GM21576 (cell line): ENCODE data around the gene VTN.

Experiments
- ATAC-seq: cut with Tn5 transposase; IDR thresholded peaks from one replicate; pipeline ENCODE4 v1.9.1; 2021; ENCODE audit warnings: mild to moderate bottlenecking, moderate library complexity; ENCODE audit not compliant: unreplicated experiment

Gene VTN, protein sequence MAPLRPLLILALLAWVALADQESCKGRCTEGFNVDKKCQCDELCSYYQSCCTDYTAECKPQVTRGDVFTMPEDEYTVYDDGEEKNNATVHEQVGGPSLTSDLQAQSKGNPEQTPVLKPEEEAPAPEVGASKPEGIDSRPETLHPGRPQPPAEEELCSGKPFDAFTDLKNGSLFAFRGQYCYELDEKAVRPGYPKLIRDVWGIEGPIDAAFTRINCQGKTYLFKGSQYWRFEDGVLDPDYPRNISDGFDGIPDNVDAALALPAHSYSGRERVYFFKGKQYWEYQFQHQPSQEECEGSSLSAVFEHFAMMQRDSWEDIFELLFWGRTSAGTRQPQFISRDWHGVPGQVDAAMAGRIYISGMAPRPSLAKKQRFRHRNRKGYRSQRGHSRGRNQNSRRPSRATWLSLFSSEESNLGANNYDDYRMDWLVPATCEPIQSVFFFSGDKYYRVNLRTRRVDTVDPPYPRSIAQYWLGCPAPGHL

DNA sequence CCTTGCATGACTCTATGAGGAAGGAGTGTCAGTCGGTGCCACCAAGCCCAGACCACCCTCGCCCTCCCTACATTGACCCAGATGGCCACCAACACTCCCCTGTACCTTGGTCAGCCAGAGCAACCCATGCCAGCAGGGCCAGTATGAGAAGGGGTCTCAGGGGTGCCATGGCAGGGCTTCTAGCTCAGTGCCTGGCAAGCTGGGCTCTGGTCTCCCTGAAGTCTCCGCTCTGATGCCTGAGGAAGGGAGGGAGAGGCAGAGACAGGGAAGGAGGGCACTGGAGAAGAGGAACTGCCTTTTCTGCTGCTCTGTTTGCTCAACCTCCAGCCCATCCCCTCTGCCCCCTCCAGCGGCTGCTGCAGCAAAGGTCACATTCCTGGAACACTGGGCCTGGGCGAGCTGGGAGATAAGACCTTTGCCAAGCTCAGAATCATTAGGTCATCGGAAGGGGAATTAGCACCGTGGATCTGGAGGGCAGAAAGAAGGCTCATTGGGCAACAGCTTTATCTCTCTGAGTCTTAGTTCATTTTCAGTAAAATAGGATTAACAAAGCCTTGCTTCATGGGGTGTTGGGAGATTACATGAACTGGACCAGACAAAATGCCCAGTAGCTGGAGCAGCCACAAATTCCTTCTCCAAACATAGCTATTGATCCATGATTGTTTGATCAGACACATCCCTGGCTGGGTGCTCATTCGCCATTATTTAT is at the start of gene VTN:
VTN (minus strand) TSS at position 273 of the 709 bp plus-strand sequence; CDS start at position 169, 104 bp downstream.
- no peak for ATAC-seq

DNA sequence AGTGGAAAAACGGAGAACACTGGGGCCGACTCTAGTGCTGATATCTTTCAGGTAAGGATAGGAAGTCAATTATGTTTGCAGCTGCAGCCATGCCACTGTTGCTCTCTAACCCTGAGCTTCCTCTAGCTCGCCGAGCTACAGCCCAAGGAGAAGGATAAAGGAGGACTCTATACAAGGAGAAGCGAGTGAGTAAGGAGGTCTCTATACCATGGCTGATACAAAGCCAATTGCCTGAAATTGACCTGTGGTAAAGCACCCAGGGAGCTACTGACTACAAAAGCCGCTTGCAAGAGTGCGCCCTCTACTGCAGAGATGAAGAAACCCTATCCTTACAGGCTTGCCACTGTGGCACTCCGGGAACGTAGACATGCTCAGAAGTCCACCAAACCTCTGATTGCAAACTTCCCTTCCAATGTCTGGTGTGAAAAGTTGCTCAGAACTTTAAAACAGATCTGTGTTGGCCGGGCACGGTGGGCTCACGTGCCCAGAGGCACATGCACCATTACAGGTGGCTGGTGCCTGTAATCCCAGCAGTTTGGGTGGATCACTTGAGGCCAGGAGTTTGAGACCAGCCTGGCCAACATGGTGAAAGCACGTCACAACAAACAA is 46.7 kb upstream of the VTN start:
- no peak for ATAC-seq

DNA sequence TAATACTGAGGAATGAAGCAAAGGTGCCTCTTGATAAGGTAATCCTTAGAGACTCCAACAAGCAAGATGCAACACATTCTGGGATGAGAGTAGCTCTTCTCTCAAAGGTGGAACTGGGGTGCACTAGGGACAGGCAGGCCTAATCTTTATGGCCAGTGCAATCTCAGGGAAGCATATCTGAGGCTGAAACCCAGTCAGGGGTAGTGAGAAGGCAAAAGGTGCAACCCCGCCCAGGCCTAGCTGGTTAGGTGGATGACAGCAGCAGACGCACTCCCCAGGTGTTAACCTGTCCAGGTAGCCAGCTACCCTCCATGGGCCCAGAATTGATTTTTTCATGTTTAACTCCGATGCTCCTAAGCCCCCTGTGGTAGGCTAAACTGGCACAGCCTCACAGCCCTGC is 45.8 kb upstream of the VTN start:
- no peak for ATAC-seq

DNA sequence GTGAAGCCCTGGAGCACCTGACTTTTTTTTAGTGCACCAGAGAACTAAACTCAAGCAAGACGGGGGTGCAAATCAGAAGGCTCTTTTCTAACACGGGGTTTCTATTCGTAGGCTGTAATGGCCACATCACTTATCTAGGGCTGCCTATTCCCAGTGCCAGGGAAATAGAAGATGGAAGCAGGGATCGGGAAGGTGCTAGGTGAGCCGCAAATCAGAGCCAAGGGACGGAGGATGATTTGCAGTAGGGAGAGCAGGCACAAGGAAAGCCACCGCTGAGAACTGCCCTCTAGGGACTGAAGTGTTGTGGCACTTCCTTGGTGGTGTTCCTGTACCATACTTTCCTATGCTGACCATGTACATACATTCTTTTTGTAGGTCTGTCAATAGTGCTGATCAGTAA is 43.7 kb upstream of the VTN start:
- ATAC-seq, result no peak

DNA sequence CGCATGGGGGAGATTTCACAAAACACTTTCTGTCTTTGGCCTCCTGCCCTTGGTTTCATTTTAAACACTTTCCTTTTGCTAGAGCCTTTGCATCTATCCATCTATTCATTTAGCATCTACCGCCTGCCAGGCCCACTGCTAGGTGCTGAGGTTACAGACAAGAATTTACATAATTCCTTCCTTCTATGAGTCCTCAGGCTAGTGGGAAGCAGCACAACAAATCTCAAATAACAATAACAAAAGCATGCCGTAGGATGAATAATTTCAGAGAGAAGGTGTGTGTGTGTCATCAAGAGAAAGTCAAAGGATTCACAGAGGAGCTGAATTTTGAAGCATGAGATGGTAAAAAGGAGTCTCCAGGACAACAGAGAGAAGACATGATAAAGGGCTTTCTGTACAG is 42.0 kb upstream of the VTN start:
- no peak for ATAC-seq

DNA sequence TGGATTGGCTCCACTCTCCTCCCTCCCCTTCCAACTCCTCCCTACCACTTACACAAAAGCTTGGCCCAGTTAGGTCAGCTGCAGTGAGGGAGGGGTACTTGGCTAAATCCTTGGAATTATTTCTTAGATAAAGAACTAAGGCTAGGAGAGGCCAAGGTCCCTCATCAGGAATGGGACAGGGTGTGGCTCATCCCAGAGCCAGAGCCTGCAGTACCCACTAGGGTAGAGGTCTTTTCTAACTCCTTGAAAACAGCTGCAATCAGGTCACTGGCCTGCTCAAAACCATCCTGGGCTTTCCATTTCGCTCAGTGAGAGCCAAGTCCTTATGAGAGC is 37.8 kb upstream of the VTN start:
- ATAC-seq, result no peak

DNA sequence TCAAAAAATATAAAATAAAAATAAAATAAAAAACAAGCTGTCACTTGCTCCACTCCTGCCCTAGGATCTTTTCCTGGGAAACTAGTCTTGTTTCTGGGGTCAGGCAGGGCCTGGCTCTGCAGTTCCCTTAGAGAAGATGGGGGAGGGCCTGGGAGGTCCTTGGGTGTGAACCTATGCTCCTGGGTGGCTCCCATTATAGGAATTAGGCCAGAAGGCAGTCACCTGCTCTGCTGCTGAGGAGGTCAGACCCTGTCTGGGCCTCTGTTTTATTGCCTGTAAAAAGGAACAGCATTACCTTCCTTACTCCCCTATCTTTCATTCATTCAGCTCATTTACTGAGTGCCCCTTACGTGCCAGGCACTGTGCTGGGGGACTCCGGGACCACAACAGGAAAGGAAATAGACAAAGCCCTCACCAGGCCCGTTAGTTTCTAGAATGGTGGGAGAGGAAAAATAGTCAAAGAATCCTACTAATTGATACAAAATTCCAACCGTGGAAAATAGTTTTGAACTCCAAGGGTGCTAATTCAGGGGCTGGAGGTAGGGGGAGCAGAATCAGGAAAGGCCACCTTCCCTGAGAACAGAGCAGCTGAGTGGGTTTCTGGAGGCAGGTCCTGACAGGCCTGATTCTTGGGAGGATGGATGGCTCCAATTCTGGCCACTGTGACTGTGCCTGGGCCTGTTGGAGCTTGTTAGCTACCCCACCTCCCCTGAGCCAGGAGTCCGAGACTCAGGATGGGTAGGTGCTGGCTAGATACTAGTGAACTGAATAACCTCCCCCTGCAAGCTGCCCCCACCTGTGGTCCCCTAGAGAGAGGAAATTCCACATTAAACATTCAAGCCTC is 37.2 kb upstream of the VTN start:
- no peak for ATAC-seq

DNA sequence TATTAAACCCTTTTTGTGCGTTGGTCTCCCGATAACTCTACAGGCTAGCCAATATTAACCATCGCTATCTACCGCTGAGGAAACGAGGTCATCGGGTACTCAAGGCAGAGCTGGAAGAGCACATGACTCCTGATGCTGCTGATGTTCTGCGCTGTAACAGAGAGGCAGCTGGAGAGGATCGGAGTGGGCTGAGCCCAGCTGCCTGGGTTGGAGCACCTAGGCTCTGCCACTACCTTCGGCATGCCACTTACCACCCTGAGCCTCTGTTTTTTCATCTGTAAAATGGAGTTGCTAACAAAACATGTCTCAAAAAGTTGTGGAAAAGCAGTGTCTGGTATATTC is 36.3 kb upstream of the VTN start:
- no peak for ATAC-seq

DNA sequence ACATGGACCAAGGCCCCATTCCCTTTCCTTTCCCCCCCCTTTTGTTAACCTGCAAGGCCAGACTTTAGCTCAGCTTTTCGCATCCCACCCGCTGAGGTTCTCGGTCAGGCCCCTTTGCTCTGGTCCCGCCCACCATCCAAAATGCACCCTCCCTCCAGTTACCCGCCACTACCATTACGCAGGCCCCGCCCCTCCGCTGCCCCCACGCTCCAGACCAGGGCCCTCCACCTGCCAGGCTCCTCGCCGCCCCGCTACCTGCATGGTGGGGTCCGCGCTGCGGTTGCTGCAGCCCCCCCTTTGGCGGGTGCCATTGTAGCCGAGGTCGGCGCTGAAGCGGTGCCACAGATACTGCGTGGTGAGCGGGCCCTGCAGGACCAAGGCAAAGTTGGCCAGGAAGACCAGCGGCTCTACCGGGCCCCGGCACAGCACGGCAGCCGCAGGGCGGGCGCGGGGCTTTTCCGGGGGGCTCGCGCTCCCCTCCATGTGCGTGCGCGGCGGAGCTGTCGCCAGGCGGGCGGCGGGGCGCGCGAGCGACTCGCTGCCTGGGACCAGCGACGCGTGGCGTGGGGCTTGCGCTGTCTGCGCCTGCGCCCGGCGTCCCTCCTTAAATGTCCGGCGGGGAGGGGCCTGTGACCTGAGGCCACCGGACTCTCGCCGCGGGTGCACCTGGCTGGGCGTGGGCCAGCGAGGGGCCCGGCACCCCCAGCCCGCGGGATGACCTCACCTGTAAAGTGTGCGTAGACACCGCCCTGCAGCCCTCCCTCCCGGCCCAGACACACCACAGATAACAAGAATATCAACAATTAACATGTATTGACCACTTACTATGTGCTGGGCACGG is 35.7 kb upstream of the VTN start, which contains the start of gene SLC46A1:
SLC46A1 (minus strand) TSS at position 581 of the 841 bp plus-strand sequence; CDS start at position 483, 98 bp downstream.
- ATAC-seq, result no peak

DNA sequence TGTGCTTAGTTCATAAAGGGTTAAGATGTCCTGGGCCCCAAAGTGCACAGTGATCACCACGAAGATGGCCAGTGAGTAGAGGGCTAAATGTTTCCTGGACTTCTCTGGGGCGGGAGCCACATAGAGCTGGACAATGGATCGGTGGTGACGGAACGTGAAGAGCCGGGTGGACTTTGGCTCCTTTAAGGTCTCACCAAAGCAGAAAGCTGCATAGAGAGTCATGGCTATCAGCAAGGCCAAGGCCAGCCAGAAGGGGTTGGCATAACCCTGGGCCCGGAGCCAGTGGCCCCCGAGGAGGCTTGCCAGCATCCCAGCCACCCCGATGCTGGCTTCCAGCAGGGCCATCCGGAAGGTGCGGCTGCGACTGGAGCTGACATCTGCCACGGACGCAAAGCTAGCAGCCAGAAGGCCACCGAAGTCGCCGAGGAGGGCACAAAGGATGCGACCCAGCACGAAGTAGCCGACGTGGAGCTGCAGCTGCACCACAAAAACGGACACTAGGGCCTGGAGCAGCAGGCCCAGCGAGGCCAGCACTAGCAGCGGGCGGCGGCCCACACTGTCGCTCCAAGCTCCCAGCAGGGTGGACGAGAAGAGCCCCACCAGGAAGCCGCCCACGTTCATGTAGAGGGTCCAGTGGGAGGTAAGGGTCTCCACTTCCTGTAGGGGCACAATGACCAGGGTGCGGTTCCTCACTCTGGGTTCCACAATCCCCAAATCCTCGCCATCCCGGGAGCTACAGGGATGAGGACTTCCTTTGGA is 34.9 kb upstream of the VTN start:
- no peak for ATAC-seq

DNA sequence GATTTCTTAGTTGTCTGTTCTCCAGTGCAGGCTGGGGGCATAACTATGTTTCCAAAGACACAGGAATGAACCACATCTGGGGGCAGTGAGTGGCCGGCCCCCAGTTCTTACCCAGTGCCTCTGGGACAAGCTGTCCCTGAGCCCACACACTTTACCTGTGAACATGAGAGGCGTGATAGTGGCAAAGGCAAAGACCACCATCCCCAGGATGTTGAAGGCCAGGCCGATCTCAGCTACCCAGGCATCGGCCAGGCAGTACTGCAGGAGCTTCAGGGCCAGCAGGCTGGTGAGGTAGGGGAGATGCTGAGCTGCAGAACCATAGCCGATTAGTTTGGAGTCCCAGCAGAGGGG is 34.3 kb upstream of the VTN start:
- ATAC-seq, result no peak

DNA sequence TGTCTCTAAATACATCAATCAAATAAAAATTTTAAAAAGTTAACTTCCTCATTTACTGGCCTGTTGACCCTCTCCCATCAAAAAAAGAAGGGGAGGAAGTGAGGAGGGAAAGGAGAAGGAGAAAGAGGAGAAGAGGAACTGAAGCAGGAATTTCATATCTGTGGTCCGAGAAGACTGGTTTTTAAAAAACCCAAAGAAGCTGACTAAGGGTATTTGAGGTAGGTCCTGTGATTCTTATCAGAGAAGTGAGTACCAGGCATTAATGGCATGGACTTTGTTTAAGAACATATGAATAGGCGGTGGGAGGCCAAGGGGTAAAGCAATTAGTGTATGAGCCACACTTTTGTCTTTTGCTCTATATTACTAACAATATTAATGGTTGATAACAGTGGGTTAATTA is 33.9 kb upstream of the VTN start:
- no peak for ATAC-seq

DNA sequence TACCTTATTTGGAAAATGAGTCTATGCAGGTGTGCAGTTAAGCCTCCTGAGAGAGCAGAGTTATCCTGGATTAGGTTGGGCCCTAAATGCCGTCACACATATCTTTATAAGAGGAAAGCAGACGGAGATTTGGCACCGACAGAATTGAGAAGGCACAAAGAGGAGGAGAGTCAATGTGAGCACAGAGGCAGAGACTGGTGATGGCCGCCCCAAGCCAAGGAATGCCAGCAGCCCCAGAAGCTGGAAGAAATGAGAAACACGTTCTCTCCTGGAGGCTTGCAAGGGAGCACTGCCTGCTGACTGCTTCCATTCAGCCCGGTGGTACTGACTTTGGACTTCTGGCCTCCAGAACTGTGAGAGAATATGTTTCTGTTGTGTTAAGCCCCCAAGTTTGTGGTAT is 32.7 kb upstream of the VTN start:
- ATAC-seq, result no peak

DNA sequence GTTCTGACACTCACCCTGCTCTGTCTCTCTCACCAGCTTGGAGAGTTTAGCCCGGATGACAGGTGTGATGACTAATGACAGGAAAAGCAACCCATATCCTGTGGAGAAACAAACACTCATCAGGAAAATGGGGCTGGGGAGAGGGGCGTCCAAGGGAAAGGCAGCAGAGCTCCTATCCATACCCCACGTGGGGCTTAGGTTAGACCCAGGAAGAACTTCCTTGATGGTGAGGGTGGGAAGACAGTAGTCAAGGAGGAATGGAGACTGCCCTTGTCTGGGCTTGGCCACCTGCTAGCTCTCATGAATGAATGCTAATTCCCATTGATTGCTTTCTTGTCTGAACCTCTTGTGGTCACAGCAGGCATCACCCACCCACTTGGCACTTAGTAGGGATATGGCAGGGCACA is 32.1 kb upstream of the VTN start:
- ATAC-seq, result no peak

DNA sequence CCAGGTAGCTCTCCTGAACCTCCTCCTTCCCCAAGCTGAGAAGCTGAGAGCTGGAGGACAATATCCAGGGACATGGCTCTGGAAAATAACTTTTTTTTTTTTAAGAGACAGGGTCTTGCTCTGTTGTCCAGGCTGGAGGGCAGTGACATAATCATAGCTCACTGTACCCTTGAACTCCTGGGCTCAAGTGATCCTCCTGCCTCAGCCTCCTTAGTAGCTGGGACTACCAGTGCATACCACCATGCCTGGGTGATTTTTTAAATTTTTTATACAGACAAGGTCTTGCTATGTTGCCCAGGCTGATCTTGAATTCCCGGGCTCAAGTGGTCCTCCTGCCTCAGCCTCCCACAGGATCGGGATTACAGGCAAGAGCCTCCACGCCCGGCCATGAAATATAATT is 29.7 kb upstream of the VTN start:
- ATAC-seq, result no peak

DNA sequence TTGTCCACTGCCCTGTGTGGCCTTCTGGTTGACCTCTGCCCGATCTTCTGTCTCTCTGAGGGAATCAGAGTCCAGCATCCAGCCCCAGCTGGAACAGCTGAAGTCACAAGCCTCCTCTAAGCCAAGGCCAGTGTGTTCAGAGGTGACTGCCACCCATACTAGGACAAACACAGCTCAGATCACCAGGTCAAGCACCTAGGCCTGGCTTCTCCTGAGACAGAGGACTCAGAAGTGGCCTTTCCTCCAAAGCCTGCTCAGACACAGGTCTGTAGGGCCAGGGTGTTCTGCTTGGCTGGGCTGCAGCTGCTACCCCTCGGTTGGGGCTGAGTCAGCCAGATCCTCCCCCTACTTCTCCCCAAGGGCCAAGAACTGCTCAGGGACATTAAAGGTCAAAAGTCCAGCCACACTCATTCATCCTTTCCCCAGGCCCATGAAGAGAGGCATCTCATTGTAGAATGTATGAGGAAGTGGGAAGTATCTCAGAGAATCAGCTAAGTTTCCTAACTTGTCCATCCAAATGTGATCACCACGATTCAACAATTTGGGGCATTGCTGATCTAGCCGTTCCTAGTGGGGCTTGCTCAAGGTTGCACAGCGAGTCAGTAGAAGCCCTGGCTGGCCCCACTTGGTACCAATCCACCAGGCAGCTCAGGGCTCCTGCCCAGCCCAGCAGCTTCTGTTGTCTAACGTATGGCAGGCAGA is 28.3 kb upstream of the VTN start:
- ATAC-seq, result no peak

DNA sequence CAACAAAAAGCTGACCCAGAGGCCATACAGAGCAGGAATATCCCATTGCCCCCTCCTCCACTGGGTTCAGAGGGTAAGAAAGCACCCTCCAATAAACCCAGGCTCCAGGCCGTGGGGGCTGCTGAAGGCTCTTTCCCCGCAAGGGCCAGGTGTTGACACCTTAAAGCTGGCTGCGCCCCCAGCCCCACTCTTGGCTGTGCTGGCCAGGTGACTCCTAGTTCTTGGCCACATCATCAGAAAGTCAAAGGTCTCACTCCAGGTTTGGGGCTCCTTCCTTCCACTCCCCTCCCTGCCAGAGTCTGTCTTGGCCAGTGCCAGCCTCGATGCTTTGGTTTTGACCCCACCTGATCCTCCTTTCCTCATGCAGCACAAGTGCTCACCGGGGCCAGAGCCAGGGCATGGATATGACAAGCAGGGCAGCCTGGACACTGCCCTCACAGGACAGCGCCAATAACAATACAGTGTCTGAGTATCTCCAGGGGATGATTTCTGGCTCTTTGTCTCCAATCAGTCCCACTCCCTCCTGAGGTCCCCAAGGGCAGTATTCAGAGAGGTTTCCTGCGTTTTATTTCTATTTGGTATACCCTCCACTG is 27.7 kb upstream of the VTN start:
- ATAC-seq, result no peak

DNA sequence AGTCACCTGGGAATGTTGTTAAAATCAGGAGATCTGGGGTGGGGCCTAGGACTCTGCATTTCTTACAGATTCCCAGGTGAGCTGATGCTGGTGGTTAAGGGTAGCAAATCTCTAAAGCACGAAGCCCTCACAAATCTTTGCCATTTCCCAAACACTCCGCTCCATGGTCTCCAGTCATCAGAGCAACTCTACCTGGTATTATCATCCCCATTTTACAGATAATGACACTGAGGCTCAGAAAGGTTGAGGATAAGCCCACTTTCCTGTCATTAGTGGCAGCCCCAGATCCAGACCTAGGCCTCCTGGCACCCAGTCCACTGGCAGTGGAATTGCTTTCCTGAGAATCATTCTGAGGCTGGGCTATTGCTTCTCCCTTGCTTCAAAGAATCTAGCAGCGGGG is 27.2 kb upstream of the VTN start:
- ATAC-seq, result no peak
